ENCODE results near the gene OLA1. TPM values are rescaled to one million over a fixed set of nuclear protein-coding genes. Genes with fewer than 3 reads are reported as not detected.

The OLA1 gene
- total RNA-seq, 1 donor from 2014 or later = 45.0 TPM

DNA sequence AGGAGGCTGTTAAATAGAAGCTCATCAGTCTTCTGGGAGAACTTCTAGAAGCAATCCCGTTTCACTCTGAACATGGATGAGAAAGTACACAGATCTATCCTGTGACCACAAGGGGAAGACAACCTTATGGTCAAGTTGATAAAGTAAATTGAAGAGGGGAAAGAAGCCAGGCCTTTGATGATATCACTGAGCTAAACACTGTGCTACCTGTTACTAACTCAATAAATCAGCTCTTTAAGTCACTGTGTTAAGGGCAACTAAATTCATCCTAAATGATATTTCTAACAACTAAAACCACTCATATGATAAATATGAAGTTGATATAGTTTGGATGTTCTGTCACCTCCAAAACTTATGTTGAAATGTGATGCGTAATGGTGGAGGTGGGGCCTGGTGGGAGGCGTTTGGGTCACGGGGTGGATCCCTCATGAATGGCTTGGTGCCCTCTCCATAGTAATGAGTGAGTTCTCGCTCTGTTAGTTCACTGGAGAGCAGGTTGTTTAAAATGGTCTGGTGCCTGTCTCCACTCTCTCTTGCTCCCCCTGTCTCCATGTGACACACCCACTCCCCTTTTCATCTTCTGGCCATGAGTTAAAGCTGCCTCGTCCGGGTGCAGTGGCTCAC, 23.6 kb downstream of the OLA1 start:
- no peak for DNase-seq (ENCODE audit: low read depth in 2 of 2)

DNA sequence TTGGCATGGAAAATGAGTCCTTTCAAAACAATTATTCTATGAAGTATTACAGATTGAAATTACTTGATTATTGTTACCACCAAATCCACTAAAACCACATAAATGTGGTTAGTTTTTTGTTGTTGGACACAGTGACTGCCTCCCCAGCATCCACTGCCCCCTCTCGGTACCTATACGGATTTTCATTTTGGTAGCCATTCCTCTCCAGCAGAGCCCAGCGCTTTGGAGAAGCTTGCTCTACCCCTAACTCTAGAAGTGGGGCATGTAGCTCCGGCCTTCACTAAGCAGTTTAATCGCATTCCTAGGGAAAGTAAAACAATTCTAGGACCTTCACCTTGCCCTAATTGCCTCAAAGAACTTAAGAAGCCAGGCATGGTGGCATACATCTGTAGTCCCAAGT, 24.2 kb downstream of the OLA1 start:
- DNase-seq (ENCODE audit: low read depth in 2 of 2) = no peak

DNA sequence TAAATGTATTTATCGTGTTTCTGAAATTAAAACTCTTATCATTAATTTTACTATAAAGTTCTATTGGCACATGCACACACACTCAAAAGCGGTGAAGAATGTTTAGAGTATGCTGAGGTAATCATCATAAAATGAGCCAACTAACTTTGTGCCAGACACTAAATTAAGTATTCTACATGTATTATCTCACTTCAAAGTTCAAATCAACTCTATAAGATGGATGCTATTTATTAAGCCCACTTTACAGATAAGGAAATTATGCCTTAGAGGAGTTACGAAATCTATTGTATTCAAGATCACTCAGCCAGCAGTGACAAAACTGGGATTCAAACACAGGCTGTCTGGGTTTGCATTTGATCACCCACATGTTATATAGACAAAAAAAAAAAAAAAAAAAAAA, 24.9 kb downstream of the OLA1 start:
- DNase-seq (ENCODE audit: low read depth in 2 of 2) = no peak

DNA sequence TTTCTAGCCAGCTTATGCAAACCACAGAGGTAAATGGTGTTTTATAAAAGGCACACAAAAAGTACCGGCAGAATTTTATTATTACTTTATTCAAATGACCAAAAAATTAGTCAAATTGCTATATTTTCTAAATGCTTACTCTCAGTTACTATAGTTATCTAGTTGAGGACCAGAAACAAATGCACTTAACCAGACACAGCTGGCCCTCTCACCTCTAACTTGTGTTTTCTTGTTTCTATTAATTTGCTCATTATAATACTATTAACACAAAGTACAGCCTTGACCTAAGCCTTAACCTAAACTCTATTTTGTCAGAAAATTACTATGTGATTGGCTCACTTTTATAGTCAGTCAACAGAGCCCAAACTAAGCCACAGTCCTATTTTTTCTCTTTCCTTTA, 26.2 kb downstream of the OLA1 start:
- no peak for DNase-seq (ENCODE audit: low read depth in 2 of 2)

DNA sequence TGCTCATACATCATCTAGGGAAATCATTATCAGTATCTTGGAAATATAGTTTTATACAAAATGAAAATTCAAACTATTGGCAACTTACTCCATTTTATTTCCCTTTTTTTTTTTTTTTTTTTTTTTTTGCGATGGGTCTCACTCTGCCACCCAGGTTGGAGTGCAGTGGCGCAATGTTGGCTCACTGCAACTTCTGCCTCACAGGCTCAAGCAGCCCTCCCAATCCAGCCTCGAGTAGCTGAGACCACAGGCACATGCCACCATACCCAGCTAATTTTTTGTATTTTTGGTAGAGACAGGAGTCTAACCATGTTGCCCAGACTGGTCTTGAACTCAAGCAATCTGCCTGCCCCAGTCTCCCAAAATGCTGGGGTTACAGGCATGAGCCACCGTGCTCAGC, 29.0 kb downstream of the OLA1 start:
- no peak for DNase-seq (ENCODE audit: low read depth in 2 of 2)

DNA sequence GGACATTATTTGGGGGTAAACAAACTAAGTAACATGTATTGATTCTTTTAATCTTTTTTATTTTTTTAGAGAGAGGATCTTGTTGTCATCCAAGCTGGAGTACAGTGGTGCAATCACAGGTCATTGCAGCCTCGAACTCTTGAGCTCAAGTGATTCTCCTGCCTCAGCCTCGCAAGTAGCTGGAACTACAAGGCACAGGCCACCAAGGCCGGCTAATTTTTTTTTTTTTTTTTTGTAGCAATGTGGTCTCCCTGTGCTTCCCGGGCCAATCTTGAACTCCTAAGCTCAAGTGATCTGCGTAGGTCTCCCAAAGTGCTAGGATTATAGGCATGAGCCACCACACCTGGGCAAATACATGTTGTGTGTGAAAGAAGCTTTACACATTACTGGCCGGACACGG, 29.6 kb downstream of the OLA1 start:
- DNase-seq (ENCODE audit: low read depth in 2 of 2) = no peak

DNA sequence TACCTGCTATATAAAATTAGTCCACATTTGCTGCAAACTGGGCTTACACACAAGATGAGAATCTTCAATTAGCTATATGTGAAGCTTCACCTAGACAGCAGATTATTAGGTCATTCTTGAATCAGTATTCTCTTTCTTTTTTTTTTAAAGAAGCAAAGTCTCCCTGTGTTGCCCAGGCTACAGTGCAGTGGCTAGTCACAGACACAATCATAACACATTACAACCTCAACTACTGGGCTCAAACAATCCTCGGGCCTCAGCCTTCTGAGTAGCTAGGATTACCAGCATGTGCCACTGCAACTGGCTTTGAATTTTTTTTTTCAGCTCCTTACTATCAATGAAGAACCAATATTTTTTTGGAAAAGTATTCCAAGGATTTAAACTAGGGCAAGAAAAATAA, 30.5 kb downstream of the OLA1 start:
- no peak for DNase-seq (ENCODE audit: low read depth in 2 of 2)

DNA sequence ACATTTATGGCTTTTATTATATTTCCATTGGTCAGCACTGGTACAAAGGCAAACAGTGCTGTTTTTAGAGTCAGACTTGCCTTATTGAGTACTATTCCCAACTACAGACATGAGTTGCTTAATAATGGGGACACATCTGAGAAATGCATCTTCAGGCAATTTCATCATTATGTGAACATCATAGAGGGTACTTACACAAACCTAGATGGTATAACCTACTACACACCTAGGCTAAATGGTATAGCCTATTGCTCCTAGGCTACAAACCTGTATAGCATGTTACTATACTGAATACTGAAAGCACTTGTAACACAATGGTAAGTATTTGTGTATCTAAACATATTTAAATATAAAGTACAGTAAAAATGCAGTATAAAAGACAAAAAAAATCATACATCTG, 36.4 kb downstream of the OLA1 start:
- no peak for DNase-seq (ENCODE audit: low read depth in 2 of 2)

DNA sequence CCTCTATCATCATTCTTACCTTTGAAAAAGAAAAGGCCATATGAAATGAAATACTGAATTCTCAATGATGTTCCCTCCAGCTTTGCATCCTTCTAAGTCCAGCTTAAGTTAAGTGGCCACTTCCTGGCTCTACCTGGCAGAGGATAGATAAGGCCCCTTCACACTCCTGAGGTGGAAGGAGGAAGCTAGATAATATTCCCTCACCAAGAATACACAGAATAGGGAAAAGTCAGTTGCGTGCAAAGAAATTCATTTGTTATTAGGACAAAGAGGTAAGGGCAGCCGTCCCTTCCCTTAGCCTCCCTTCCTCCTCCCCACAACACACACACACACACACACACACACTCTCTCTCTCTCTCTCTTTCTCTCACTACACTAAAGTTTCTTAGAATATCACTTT, 37.5 kb downstream of the OLA1 start:
- DNase-seq (ENCODE audit: low read depth in 2 of 2) = no peak

DNA sequence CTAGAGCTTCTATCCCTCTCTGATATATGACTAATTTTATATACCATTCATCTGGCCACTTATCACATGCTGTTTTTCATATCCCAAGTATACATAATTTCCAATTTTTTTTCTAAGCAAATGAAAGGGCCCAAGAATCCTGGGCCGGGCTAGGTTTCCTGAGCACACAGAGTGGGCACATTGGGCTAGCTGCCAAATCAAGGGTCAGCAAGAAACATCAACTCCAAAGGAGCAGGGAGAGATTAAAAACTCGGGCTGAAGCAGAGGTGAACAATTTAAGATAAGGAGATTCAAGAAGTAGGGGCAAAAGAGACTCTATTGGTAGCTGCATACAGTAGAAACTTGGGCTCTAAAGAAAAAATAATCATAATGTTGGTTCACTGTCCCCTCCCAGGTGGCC, 39.0 kb downstream of the OLA1 start:
- no peak for DNase-seq (ENCODE audit: low read depth in 2 of 2)

DNA sequence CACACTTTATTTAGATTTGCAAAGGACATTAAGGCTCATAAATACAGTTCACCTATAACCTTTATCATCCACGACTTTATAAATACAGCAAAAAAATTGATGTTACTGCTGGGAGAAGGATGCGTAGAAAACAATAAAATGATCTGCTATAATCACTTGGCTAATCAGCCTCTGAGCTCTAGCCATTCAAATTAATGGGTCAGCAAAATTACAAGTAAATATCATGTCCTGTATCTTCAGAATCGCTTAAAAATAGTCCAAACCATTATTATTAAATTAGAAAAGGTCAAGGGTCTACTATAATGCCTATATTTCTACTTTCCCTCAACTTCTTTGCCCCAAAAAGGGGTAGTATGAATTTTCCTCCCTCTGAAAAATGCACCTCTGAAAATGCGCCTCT, 40.3 kb downstream of the OLA1 start:
- no peak for DNase-seq (ENCODE audit: low read depth in 2 of 2)

DNA sequence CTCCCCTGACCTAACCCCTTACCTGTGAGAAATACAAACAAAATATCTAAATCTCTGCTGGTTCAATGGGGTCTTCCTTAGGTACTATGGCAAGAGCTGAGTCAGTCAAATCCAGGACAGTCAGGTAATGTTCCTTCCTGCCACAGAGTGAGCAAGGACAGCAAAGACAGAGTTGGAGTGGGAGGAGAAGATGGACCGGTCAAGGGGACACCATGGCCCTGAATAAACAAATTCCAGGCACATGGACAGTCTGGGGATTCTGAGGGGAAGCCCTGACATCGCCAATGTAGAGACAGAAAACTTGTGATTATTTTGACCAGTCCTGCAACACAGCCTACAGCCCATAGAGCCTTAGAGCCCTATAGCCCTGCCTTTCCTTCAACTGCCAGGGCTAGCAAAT, 42.8 kb downstream of the OLA1 start:
- no peak for DNase-seq (ENCODE audit: low read depth in 2 of 2)

DNA sequence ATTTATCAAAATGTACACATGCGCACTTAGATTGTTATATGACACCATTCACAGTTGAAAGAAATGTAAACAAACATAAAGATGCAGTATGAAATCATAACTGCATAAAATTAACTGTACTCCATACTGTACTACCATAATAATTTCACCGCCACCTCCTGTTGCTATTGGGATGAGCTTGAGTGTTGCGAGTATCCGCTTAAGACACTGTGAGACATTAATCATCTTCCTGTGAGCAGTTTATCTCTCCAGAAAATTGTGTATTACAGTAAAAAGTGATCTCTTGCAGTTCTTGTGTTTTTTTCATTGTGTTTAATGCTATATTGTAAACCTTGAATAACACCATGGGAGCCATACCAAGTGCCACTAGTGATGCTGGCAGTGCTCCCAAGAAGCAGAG, 46.1 kb downstream of the OLA1 start:
- no peak for DNase-seq (ENCODE audit: low read depth in 2 of 2)

DNA sequence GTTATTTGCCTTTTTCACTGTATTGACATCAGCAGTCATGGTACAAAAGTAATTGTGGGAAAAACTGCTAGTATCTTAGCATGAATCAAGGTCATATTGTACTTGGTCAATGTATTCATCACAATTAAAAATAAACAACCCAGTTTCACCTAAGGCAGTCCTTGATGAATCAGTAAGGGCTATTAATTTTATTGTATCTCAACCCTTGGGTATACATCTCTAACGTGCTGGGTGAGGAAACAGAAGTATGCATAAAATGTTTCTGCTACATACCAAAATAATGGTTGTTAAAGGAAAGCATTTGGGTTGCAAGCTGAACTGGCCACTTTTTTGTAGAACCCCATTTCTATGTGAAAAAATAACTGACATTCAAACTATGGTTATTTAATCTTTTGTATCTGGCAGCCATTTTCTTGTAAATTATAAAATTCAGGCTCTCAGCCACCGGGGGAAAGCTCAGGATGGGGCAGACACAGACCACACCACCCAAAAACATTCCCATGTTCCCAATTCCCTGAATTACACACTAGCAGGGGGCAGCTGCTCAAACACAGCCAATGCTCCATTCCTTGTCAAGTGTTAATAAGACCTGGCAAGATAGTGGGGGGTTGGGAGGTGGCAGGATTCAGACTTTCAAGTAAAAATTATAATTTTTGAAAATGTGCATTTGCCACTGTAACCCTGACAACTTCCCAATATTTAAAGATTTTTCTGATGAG, 49.3 kb downstream of the OLA1 start:
- no peak for DNase-seq (ENCODE audit: low read depth in 2 of 2)

DNA sequence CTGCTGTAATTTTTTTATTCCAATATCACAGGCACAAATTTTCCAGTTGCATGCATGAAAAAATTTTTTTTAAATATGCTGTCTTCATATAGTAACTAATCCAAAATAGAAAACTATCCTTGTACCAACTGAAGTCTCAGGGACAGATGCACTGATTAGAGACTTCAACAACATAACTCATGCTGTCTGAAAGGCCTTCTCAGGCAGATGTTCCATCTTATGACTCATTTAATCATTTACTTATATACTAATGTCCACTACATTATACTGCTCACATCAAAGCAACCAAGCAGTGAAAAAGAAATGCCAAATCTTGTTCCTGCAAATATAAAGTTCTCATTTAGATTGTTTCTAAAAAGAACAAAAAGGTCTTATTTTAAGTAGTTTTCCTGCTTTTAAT, 53.1 kb downstream of the OLA1 start:
- DNase-seq (ENCODE audit: low read depth in 2 of 2) = no peak

DNA sequence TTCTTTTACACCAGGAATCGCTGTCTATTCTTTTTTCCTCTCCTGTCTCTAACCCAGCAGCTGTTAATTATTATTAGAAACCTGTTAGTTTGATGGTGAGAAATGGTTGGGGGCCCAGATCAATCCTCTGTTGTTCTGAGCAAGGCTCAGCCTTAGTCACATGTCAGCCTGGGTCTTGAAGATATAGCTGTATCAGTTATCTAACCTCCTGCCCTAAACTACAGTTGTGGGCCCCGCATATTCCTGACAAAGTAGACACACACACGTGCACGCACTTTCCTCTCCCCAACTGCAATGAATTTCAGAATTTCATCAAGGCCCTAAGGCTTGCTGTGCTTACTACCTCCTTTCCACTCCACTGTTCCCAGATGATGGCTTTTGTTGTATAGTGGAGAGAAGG, 54.6 kb downstream of the OLA1 start:
- no peak for DNase-seq (ENCODE audit: low read depth in 2 of 2)

DNA sequence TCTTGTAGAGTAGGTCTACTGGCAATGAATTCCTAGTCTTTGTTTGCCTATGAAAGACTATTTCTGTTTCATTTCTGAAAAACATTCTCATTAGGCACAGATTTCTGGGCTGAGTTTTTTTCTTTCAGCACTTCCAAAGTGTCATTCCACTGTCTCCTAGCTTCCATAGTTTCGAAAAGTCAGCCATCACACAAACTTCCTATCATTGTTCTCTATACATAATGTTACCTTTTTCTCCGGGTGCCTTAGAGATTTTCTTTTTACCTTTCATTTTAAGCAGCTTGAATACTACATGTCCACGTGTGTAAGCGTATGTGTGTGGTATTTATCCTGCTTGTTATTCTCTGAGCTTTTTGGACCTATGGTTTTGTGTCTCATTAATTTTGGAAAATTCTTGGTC, 55.7 kb downstream of the OLA1 start:
- no peak for DNase-seq (ENCODE audit: low read depth in 2 of 2)

DNA sequence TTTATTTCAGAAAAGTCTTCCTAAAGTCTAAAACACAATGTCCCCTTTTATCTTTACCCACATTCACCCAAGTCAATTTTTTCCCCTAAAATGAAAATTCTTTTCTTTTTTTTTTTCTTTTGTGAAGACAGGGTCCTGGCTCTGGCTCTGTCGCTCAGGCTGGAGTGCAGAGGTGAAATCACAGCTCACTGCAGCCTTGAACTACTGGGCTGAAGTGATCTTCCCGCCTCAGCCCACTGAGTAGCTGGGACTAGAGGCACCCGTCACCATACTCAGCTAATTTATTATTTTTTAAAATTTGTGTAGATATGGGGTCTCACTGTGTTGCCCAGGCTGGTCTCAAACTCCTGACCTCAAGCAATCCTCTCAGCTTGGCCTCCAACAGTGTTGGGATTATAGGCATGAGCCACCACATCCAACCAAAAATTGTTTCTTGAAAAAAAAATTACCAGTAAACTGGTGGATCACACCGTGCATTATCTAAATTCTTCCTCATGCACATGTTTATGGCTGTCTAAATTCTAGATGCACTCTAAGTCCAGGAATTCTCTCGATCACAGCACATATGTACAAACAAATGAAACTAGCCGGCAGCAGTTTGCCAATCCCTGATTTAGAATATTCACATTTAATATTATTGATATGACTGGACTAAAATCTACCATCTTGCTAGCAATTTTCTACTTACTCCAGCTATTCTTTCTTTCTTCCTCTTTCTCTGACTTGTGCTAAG, 56.8 kb downstream of the OLA1 start:
- DNase-seq (ENCODE audit: low read depth in 2 of 2) = no peak

DNA sequence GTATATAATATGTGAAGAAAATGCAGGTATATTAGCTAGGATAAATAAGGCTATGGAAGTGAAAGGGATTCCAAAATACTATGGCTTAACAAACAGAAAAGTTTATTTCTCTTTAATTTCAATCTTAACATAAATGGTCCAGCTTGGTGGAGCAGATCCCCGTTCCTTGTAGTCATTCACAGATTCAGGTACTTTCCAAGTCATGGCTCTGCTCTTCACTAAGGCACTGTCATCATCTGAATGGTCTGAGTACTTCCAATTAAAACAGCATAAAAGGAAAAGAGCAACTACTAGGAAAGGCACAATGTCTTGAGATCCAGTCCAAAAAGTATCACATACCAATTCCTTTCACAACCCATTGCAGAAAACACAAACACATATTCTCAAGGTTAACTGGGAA, 63.4 kb downstream of the OLA1 start:
- no peak for DNase-seq (ENCODE audit: low read depth in 2 of 2)

DNA sequence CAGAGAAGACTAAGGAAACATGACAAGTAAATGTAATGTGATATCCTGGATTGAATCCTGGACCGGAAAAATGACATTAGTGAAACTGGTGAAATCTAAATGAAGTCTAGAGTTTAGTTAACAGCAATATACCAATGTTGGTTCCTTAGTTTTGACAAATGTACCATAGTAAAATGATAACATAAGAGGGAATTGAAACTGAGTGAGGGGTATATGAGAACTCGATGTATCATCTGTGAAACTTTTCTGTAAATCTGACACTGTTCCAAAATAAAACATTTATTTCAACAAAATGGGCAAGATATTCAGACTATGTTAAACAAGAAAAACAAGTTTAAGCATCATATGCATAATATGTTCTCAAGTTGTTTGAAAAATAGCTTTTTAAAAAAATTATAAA, 63.8 kb downstream of the OLA1 start:
- no peak for DNase-seq (ENCODE audit: low read depth in 2 of 2)

DNA sequence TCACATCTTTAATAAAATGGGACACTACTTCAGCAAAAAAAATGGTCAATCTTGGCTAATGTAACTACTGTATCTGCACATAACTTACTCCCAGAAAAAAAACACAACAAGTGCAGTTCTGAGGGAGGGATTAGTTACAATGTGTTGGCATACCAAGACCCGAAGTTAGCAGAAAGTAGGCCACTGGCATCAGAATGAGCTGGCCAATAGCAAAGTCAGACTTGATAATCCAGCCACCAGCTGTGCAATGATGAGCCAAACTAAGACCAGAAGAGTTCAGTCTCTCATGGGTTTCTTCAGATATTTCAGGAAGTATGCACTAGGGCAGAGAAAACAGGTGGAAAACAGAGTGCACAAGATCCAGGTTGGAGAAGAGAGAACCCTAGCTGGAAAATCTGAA, 65.3 kb downstream of the OLA1 start:
- no peak for DNase-seq (ENCODE audit: low read depth in 2 of 2)

DNA sequence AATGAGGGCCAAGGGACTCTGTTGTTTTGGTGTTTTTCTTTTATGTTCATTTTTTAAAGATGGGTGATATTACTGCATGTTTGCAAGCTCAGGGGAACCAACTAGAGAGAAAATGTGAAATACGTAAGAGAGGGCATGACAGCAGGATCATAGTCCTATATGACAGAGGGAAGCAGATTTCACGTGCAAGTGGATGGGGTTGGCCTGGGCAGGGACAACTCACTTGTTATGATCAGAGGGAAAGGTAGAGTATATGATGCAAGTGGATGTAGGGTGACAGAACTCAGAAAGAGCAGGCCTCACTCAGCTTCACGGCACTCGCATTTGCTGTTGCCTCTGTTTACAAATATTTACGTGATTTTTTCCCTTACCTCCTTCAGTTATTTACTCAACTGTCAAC, 67.0 kb downstream of the OLA1 start:
- no peak for DNase-seq (ENCODE audit: low read depth in 2 of 2)

DNA sequence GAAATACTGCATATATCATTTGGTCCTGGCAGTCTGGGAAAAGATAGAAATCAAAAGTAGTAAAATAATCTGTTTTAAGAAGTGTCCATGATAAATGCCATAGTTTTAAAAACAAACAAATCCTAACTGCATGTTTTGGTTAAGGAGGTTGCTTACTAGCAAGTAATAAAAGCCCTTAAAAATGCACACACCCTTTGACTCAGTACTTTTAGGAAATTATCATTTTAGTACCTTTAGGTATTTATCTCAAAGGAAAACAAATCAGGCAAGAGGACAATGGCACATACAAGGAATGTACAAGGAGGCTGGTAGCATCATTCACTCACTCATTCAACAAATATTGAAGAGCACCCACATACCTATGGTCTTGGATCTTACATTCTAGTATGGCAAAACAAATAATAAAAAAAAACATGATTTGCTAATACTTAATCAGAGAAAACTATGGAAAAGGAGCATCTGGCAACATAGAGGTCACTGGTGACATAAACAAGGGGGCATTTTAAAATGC, 67.6 kb downstream of the OLA1 start:
- no peak for DNase-seq (ENCODE audit: low read depth in 2 of 2)
